ENCODE data around the gene CTBP1. TPM values are rescaled to one million over a fixed set of nuclear protein-coding genes. Genes with fewer than 3 reads are reported as not detected.

The CTBP1 gene
- polyA plus RNA-seq, 4 donors: 88.6 to 144 (median 132) TPM

DNA sequence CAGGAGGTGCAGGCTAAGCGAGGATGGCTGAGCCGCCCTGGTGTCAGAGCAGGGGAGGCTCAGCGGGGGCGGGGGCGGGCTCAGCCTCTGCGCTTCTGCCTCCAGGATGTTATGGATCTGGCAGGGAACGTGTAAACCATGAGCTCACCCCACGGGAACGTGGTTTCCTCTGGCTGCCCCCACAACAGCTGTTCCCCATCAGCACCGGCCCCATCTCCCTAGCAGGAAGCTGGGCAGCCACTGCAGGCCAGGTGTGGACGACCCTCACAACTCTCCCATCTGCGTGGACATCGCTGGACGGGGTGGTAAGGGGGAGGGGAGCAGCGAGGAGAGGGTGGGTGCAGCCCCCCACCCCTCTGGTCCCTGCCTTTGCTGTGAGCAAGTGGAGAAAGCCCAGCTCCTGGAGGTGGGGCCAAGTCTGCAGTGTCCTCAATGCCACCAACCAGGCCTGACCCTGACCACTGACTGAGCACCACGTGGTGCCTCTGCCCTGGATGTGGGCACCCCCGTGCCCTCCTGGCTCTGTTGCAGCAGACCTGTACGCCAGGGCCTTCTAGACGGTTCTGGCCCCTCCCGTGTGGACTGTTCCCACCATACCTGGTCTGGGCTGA, 48.4 kb downstream of the CTBP1 start:
- no peaks in the 10 kb centered on the region for H3K27me3 ChIP-seq (ENCODE audit: control insufficient read depth in 3 of 3, insufficient read depth in 3 of 3, low read length in 3 of 3)
- H3K9me3 ChIP-seq (ENCODE audit: control insufficient read depth in 2 of 2, insufficient read depth in 1 of 2, low read depth in 1 of 2, low read length in 1 of 2): peaks cover 0 to 3% of the 10 kb centered on the region in 2 donors
- DNase-seq (peak in 1 of 2 donors; percentile 60), FAIRE-seq (no peak)
- 32 to 60% (median 49%) methylated on average over 19 to 20 of the region's 20 CpGs for WGBS, 3 donors
- peak overlapping the region in 2 of 3 donors; percentile 0 to 47 for H3K4me3 ChIP-seq (ENCODE audit: low read depth in 1 of 3, low read length in 3 of 3)
- peak overlapping the region; percentile 59 to 89 (median 73) for H3K27ac ChIP-seq (ENCODE audit: low read depth in 1 of 3, low read length in 2 of 3)
- H3K4me1 ChIP-seq (ENCODE audit: control insufficient read depth in 3 of 3, insufficient read depth in 2 of 3, low read depth in 1 of 3, low read length in 2 of 3): peaks cover 5 to 42% (median 15%) of the 10 kb centered on the region in 3 donors
- peaks cover 0 to 46% (median 0%) of the 10 kb centered on the region in 3 donors for H3K36me3 ChIP-seq (ENCODE audit: control insufficient read depth in 3 of 3, insufficient read depth in 2 of 3, low read depth in 1 of 3, low read length in 3 of 3)

DNA sequence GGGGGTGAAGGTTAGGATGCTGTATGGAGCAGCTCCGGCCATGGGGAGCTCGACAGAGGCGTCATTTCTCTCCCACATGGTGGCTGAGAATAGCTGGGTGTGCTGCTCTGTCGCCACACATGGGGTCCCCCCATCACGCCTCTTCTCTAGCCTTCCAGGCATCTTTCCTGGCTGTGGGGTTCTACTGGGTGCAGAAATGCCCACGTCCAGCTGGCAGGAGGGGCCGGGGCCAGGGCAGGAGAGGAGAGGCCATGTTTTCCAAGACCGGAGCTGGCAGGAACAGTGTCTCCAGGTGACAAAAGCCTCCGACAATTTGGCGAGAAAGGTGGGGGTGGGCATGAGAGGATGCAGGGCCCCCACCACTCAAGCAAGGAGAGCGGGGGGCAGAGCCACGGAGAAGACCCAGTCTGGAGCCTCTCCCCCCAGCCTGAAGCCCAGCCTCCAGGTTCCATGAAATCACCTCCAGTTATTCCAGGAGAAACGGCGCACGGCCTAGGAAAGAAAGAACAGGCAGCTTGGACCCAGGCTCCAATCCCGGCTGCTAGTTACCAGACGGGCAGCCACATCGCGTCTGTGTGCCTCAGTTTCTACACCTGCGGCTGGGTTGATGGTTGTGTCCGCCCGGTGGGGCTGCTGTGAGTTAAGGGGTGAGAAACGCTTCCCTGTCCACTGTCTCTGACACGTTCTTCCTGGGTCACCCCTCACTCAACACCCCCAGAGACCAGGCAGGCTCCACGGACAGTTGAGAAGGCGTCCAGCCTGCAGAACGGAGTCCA, 49.2 kb downstream of the CTBP1 start:
- peak overlapping the region in 1 of 3 donors; percentile 47 for H3K4me3 ChIP-seq (ENCODE audit: low read depth in 1 of 3, low read length in 3 of 3)
- no peak for DNase-seq
- H3K27me3 ChIP-seq (ENCODE audit: control insufficient read depth in 3 of 3, insufficient read depth in 3 of 3, low read length in 3 of 3): no peaks in the 10 kb centered on the region
- peaks cover 0 to 3% of the 10 kb centered on the region in 2 donors for H3K9me3 ChIP-seq (ENCODE audit: control insufficient read depth in 2 of 2, insufficient read depth in 1 of 2, low read depth in 1 of 2, low read length in 1 of 2)
- H3K36me3 ChIP-seq (ENCODE audit: control insufficient read depth in 3 of 3, insufficient read depth in 2 of 3, low read depth in 1 of 3, low read length in 3 of 3): peaks cover 0 to 43% (median 0%) of the 10 kb centered on the region in 3 donors
- no peak for FAIRE-seq
- peak overlapping the region; percentile 59 to 89 (median 73) for H3K27ac ChIP-seq (ENCODE audit: low read depth in 1 of 3, low read length in 2 of 3)
- H3K4me1 ChIP-seq (ENCODE audit: control insufficient read depth in 3 of 3, insufficient read depth in 2 of 3, low read depth in 1 of 3, low read length in 2 of 3): peaks cover 5 to 35% (median 15%) of the 10 kb centered on the region in 3 donors
- 76 to 87% (median 81%) methylated on average over 27 of the region's 27 CpGs for WGBS, 3 donors

DNA sequence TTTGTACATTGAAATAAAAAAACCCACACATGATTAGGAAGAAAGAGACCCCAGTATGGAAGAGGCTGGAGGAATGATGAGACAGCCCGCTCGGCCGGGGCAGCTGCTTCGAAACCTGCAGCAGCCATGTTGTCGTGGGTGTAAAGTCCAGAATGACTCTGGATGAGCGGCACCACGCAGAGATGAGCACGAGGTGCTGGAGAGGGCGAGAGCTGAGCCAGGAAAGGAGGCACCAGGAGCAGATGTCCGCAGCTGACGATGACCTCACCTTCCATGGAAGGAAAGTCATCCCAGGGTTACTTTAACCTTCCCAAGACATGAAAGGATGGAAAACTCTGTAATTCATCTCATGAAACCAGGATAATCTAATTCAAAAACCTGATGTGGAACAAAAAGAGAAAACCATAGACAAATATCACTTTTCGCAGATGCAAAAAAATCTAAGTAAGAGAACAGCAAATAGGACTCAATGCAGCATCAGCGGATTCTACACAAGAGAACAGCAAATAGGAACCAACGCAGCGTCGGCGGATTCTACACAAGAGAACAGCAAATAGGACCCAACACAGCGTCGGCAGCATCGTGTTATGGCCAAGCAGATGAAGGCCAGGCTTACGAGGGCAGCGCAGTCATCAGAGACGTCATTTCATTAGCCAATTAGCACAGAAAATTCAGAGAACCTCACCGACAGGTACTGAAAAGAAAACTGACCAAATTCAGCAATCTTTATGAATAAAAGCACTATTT, 50.7 kb downstream of the CTBP1 start:
- FAIRE-seq (no peak), DNase-seq (no peak)
- H3K27me3 ChIP-seq (ENCODE audit: control insufficient read depth in 3 of 3, insufficient read depth in 3 of 3, low read length in 3 of 3): no peaks in the 10 kb centered on the region
- H3K4me3 ChIP-seq (ENCODE audit: low read depth in 1 of 3, low read length in 3 of 3): no peak overlapping the region
- H3K4me1 ChIP-seq (ENCODE audit: control insufficient read depth in 3 of 3, insufficient read depth in 2 of 3, low read depth in 1 of 3, low read length in 2 of 3): peaks cover under 1 to 25% (median 10%) of the 10 kb centered on the region in 3 donors
- H3K9me3 ChIP-seq (ENCODE audit: control insufficient read depth in 2 of 2, insufficient read depth in 1 of 2, low read depth in 1 of 2, low read length in 1 of 2): peaks cover 0 to 3% of the 10 kb centered on the region in 2 donors
- H3K27ac ChIP-seq (ENCODE audit: low read depth in 1 of 3, low read length in 2 of 3): peak overlapping the region in 1 of 3 donors; percentile 47
- 84 to 87% (median 85%) methylated on average over 24 of the region's 24 CpGs for WGBS, 3 donors
- peaks cover 0 to 37% (median 0%) of the 10 kb centered on the region in 3 donors for H3K36me3 ChIP-seq (ENCODE audit: control insufficient read depth in 3 of 3, insufficient read depth in 2 of 3, low read depth in 1 of 3, low read length in 3 of 3)

DNA sequence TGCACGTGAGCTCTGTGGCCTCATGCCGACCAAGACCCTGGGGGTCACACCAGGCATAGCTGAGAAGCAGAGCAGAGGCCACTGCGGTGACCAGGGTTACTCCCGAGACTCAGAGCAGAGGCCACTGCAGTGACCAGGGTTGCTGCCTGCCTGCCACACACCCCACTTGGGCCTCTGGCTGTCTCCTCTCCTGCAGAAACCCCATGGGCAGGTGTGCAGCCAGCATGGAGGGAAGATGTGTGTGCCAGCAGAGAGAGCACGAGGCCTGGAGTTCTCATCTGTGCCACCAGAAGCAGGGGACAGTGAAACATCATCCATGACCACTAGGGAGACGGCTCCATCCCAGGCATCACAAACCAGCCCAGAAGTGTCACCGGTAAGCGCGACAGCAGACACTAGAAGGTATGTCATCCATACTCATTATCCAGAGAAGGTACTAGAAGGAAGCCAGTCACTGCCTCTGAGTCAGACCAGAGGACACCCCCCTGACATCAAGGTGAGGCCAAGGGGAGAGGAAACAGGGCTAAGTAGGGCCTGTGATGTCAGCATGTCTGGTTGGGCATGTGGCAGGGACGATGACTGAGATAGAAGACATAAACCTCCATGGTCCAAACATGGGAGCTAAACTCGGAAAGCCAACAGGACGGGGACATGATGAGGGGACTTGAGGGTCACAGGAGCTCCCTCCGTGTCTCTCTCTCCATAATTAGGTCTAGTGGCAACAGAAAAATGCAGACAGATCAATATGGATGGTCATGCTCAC, 52.3 kb downstream of the CTBP1 start:
- no peak for DNase-seq
- Histone ChIP-seq H3K4me1 (ENCODE audit: control insufficient read depth in 3 of 3, insufficient read depth in 2 of 3, low read depth in 1 of 3, low read length in 2 of 3) (peaks cover 0 to 28% (median 5%) of the 10 kb centered on the region in 3 donors), H3K27me3 (ENCODE audit: control insufficient read depth in 3 of 3, insufficient read depth in 3 of 3, low read length in 3 of 3) (no peaks in the 10 kb centered on the region), H3K9me3 (ENCODE audit: control insufficient read depth in 2 of 2, insufficient read depth in 1 of 2, low read depth in 1 of 2, low read length in 1 of 2) (no peaks in the 10 kb centered on the region), H3K36me3 (ENCODE audit: control insufficient read depth in 3 of 3, insufficient read depth in 2 of 3, low read depth in 1 of 3, low read length in 3 of 3) (peaks cover 0 to 26% (median 0%) of the 10 kb centered on the region in 3 donors), H3K27ac (ENCODE audit: low read depth in 1 of 3, low read length in 2 of 3) (no peak overlapping the region), H3K4me3 (ENCODE audit: low read depth in 1 of 3, low read length in 3 of 3) (no peak overlapping the region)
- 84 to 86% (median 85%) methylated on average over 13 of the region's 13 CpGs for WGBS, 3 donors
- FAIRE-seq: no peak

DNA sequence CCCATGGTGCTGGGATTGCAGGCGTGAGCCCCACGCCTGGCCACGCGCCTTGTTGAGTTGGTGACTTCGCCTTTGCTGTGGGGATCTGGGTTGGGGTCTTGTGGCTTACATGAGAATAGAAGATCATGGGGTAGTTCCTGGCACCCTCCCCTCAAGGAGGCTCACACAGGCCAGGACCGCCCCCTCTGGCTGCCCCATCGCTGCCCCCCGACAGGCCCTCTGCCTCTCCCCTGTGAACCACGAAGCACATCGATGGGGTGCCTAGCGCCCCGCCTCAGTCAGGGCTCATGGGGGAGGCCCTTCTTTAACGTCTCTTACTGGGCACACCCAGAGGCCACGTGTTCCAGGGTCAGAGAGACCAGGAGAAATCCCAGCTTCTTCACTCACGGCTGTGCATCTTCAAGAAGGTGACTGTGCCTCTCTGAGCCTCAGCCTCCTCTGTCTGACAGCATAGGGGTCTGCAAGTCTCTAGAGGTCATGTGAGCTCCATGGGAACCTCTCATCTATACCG, 53.0 kb downstream of the CTBP1 start:
- no peak for DNase-seq
- H3K4me1 ChIP-seq (ENCODE audit: control insufficient read depth in 3 of 3, insufficient read depth in 2 of 3, low read depth in 1 of 3, low read length in 2 of 3): peaks cover 0 to 24% (median 6%) of the 10 kb centered on the region in 3 donors
- H3K4me3 ChIP-seq (ENCODE audit: low read depth in 1 of 3, low read length in 3 of 3): no peak overlapping the region
- no peaks in the 10 kb centered on the region for H3K9me3 ChIP-seq (ENCODE audit: control insufficient read depth in 2 of 2, insufficient read depth in 1 of 2, low read depth in 1 of 2, low read length in 1 of 2)
- no peaks in the 10 kb centered on the region for H3K27me3 ChIP-seq (ENCODE audit: control insufficient read depth in 3 of 3, insufficient read depth in 3 of 3, low read length in 3 of 3)
- no peak for FAIRE-seq
- H3K27ac ChIP-seq (ENCODE audit: low read depth in 1 of 3, low read length in 2 of 3): peak overlapping the region in 1 of 3 donors; percentile 11
- H3K36me3 ChIP-seq (ENCODE audit: control insufficient read depth in 3 of 3, insufficient read depth in 2 of 3, low read depth in 1 of 3, low read length in 3 of 3): peaks cover 0 to 21% (median 0%) of the 10 kb centered on the region in 3 donors
- 85 to 88% (median 85%) methylated on average over 12 to 16 of the region's 16 CpGs for WGBS, 3 donors

DNA sequence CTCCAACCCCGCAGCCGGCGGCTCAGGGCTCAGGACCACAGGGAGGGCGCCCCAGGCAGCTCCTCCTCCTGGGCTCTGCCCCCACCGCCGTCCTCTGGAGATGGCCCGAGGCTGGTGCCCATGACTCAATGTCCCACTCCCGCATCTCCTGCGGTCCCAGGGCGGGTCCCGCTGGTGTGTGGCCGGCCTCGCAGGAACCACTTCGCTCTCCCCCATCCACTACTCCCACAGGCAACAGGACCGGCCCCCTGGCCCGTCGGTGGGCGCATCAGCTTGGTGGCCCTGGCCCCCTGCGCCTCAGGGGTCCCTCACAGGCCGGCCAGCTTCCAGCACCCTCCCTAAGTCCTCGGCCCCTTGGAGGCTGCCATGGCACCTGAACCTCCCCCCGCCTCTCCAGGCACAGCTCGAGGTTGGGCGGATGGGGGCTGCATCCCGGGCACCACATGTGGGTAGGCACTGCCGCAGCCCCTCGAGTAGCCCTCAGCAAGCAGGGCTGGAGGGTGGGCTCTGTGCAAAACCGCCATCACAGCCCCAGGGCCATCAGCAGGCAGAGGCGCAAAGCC, 53.7 kb downstream of the CTBP1 start:
- FAIRE-seq (no peak), DNase-seq (no peak)
- no peak overlapping the region for H3K4me3 ChIP-seq (ENCODE audit: low read depth in 1 of 3, low read length in 3 of 3)
- no peaks in the 10 kb centered on the region for H3K27me3 ChIP-seq (ENCODE audit: control insufficient read depth in 3 of 3, insufficient read depth in 3 of 3, low read length in 3 of 3)
- peak overlapping the region in 1 of 3 donors; percentile 60 for H3K27ac ChIP-seq (ENCODE audit: low read depth in 1 of 3, low read length in 2 of 3)
- H3K9me3 ChIP-seq (ENCODE audit: control insufficient read depth in 2 of 2, insufficient read depth in 1 of 2, low read depth in 1 of 2, low read length in 1 of 2): no peaks in the 10 kb centered on the region
- H3K36me3 ChIP-seq (ENCODE audit: control insufficient read depth in 3 of 3, insufficient read depth in 2 of 3, low read depth in 1 of 3, low read length in 3 of 3): peaks cover 0 to 20% (median 0%) of the 10 kb centered on the region in 3 donors
- H3K4me1 ChIP-seq (ENCODE audit: control insufficient read depth in 3 of 3, insufficient read depth in 2 of 3, low read depth in 1 of 3, low read length in 2 of 3): peaks cover 0 to 19% (median 6%) of the 10 kb centered on the region in 3 donors
- 86 to 90% (median 87%) methylated on average over 22 to 29 of the region's 29 CpGs for WGBS, 3 donors

DNA sequence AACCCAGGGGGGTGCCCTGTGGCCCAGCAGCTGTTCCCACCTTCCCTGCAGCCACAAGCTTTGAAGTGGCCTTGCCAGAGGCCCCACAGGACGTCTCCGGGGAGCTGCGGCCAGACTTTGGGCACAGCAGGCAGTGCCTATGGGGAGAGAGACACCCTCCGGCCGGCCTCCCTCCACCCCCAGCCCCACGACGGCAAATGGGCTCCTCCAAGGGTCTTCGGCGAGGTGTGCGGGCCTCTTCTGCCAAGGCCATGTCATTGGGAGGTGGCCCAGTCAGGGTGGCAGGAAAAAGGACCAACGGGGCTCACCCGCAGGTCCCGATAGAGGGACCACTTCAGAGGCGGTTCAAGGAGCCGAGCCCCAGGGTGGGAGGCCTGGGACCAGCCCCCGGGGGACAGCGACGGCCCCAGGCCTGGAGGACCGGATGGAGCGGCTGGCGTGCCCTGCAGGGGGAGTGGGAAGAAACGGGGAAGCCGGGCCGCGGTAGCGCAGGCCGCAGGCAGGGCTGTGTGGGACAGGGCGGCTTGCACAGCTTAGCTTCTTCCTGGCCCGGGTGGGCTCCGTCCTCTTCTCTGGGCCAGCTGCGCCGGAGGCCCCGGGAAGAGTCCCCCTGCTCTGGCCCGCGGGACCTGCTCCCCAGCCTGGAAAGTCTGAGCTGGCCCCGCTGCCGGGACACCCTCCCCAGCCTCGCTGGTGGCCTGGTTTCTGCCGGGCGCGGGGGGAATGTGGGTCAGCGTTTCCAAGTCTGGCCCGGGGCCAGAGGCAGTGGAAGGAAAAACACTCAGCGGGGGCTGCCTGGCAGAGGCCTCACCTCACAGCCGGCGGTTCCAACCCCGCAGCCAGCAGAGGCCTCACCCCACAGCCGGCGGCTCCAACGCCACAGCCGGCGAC, 54.7 kb downstream of the CTBP1 start:
- DNase-seq: no peak
- Histone ChIP-seq H3K4me3 (ENCODE audit: low read depth in 1 of 3, low read length in 3 of 3) (no peak overlapping the region), H3K27me3 (ENCODE audit: control insufficient read depth in 3 of 3, insufficient read depth in 3 of 3, low read length in 3 of 3) (no peaks in the 10 kb centered on the region), H3K9me3 (ENCODE audit: control insufficient read depth in 2 of 2, insufficient read depth in 1 of 2, low read depth in 1 of 2, low read length in 1 of 2) (no peaks in the 10 kb centered on the region), H3K27ac (ENCODE audit: low read depth in 1 of 3, low read length in 2 of 3) (peak overlapping the region; percentile 15 to 83 (median 42)), H3K36me3 (ENCODE audit: control insufficient read depth in 3 of 3, insufficient read depth in 2 of 3, low read depth in 1 of 3, low read length in 3 of 3) (peaks cover 0 to 17% (median 0%) of the 10 kb centered on the region in 3 donors), H3K4me1 (ENCODE audit: control insufficient read depth in 3 of 3, insufficient read depth in 2 of 3, low read depth in 1 of 3, low read length in 2 of 3) (peaks cover 0 to 16% (median 6%) of the 10 kb centered on the region in 3 donors)
- 69 to 86% (median 83%) methylated on average over 41 to 52 of the region's 52 CpGs for WGBS, 3 donors
- FAIRE-seq: no peak

Data from small intestine (tissue), 7 donors.